D341Med (cell line): Measurements from ENCODE around the gene GRAMD1C.

ENCODE experiments used
- DNase-seq: peaks from one replicate; pipeline ENCODE4 v3.0.0; 2012; ENCODE audit warnings: low spot score

GRAMD1C gene

DNA sequence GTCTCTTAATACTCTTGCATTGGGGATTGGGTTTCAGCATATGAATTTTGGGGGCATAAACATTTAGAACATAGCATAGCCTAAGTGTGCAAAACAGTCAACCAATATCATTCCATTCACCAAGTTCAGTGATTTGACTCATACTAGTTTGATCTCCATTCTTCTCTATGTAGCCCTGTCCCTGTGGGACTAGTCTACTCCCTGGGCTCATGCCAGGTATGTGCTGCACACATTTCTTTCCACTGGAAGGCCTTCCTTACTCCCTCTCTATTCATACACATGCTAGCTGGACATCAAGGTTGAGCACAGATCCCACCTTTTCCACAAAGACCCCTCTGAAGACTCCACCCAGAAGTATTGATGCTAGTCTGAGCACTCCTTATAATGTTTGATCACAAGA is 114.3 kb downstream of the GRAMD1C start:
- no peak for DNase-seq

GRCh38 chr3:113953677-113954076 is 115.1 kb downstream of the GRAMD1C start:
- no peak for DNase-seq

DNA sequence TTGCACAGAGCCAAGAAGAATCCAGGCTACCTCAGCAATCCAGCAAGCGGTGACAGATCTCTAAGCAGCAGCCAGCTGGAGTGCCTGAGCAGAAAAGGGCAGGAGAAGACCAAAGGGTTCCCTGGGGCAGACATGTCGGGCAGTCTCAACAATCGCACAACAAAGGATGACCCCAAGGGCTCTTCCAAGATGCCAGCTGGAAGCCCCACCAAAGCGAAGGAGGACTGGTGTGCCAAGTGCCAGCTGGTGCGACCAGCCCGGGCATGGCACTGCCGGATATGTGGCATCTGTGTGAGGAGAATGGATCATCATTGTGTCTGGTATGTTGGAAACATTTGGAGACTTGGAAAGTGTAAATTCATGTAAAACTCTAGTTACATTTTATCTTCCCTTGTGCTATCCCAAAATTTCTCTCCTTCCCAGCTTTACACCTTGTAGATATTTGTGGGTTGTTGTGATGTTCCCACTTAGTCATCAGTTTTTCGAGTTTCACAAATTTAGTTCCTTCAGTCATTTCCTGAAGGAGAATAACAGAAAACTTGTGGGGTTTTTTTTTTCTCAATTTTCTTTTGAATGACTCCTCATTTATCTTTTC is 115.6 kb downstream of the GRAMD1C start:
- no peak for DNase-seq

GRCh38 chr3:113963879-113964278 is 125.3 kb downstream of the GRAMD1C start:
- no peak for DNase-seq

DNA sequence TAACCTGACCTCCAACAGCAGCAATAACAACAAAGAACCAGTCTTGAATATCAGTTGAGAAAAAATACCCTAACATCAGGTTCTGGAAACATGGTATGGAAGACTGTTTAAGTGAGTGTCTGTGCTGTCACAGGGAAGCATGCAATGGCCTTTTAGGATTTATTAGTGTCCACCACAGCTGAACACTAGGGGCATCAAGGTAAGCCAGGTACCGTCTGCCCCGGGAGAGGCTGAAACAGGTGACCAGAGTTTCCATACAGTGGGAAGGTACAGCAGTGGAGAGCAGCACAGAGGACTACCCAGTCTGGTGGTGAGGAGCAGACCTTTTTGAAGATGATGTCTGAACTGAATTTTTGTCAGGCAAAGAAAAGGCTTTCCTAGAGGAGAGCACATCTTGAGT is 127.6 kb downstream of the GRAMD1C start:
- no peak for DNase-seq

- no peak for DNase-seq
Observed at GRCh38 chr3:113968986-113969385, 130.4 kb downstream of the GRAMD1C start.

GRCh38 chr3:113977822-113978221 is 139.2 kb downstream of the GRAMD1C start:
- DNase-seq: no peak

DNA sequence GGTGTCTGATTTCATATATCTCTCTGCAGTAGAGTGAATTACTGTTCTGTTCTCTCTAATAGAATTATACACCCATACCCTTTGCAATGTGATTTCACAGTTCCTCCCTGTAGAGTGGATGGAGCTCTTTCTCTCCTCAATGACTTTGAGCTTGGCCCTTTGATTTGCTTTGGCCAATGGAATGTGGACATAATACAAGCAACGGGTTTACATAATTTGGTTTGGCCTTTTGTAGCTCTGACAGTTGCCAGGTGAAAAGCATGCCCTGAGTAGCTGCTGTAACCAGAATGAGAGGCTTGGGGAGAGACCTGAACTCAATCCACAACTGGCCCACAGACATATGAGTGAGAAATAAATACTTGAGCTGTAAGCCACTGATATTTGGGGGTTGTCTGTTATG is 141.3 kb downstream of the GRAMD1C start:
- DNase-seq: no peak

DNA sequence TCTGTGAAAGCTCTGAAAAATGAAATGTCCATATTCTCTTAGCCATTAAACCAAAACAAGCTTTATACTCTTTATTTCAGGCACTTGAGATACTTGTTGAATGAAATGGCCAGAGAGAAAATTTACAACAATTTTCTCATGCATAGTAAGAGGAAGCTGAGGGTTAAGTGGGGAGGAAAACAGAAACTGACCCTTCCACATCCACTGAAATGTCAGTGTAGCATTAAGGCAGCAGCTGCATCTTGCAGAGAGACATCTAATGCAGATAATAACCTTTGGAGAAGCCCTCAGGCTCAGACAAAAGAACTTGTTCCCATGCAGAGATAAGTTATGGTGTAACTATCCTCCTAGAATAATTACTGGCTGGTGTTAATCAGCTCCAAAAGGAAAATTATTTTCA is 143.2 kb downstream of the GRAMD1C start:
- no peak for DNase-seq

- DNase-seq: no peak
Observed at GRCh38 chr3:113983544-113983943, 145.0 kb downstream of the GRAMD1C start.

GRCh38 chr3:113985541-113985940 is 147.0 kb downstream of the GRAMD1C start:
- no peak for DNase-seq
